H1 (cell line): ENCODE data around the gene DGKZ. TPM values are rescaled to one million over a fixed set of nuclear protein-coding genes. Genes with fewer than 3 reads are reported as not detected.

Source experiments
- CBX8 ChIP-seq: fragments of 300-800, 300-1000 bp; sonication (generic); IDR thresholded peaks from 2 replicates; pipeline ENCODE4 v1.7.1; 2016; ENCODE audit warnings: low read depth, low read length, borderline replicate concordance
- KDM1A ChIP-seq: fragments of 200-600, 300-600 bp; sonication (generic); IDR thresholded peaks from 2 replicates; pipeline ENCODE4 v1.7.1; 2016; ENCODE audit warnings: mild to moderate bottlenecking, low read length, borderline replicate concordance
- polyA plus RNA-seq, 7 experiments: library from polyadenylated mRNA; depleted of rRNA in 3 of 7; stranded (reverse) in 5 of 7; unstranded in 2 of 7; fragments of >200 nt in 5 of 7; fragments of 200-250 nt in 2 of 7; gene quantifications; 1 replicate in 5 of 7; 2 replicates in 1 of 7; 4 replicates in 1 of 7; pipeline versions ENCODE4 v1.2.1 to v1.2.3, GENCODE V29; 2011 to 2013; ENCODE audit warnings: missing spikeins in 2 of 7, mixed read lengths in 2 of 7
- total RNA-seq: library from RNA; stranded (reverse); fragmentation: NEBNext Ultra II Directional; extraction: Animal tissue kit (Norgen Biotek cat#: 25700); gene quantifications from 2 replicates; pipeline ENCODE4 v1.2.1, GENCODE V29; 2021

Gene DGKZ
- total and polyA plus RNA-seq, 2 of the 8 experiments (the other 6 are each of a cell fraction or from before 2014, with no cell fraction given) = 84.4 to 184 TPM

DNA sequence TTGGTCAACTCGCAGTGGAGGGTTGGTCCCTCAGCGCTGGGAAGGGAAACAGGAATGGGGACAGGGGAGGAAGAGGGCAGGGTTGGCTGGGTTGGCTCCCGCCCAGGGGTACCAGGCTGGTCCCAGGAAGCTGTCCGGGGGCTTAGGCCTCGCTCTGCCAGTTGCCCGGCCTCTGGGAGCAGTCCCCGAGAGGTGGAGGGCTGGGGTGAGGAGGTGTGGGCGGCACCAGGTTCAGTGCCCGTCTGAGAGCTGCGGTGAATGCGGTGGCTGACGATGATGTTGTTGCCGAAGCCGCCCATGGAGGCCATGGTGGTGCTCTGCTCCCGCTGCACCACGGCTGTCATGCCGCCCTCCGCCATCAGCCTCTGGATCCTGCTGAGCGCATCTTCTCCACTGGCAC, 50.3 kb downstream of the DGKZ start (continued):
- TF ChIP-seq CBX8 = no peak
- TF ChIP-seq KDM1A = no peak
